Mesodermal cell (in vitro differentiated cells): ENCODE data around the gene SERPINB3.

ENCODE experiments used
- H3K27ac ChIP-seq: 2 replicates; pipeline ENCODE4 v1.7.0; 2013; ENCODE audit warnings: mild to moderate bottlenecking, low read depth, low read length, moderate library complexity; ENCODE audit not compliant: severe bottlenecking
- H3K36me3 ChIP-seq: 2 replicates; pipeline ENCODE4 v1.7.1; 2013; ENCODE audit warnings: mild to moderate bottlenecking, low read length, moderate library complexity; ENCODE audit not compliant: control insufficient read depth, insufficient read depth
- H3K4me1 ChIP-seq: one replicate; pipeline ENCODE4 v1.7.1; 2013; ENCODE audit warnings: mild to moderate bottlenecking, low read length; ENCODE audit not compliant: insufficient read depth, control insufficient read depth, poor library complexity, severe bottlenecking
- H3K4me3 ChIP-seq: 2 replicates; pipeline ENCODE4 v1.7.0; 2013; ENCODE audit warnings: low read length, control low read depth, mild to moderate bottlenecking; ENCODE audit not compliant: insufficient read depth, poor library complexity, severe bottlenecking; ENCODE audit errors: extremely low read depth
- H3K9me3 ChIP-seq: 2 replicates; pipeline ENCODE4 v1.7.1; 2013; ENCODE audit warnings: mild to moderate bottlenecking, low read length, moderate library complexity; ENCODE audit not compliant: control insufficient read depth
- WGBS, 2 experiments: methylation state at CpG; one replicate each; pipeline ENCODE4 v1.1.5; 2013; ENCODE audit warnings: missing lambda C conversion rate in 2 of 2; ENCODE audit not compliant: insufficient coverage in 2 of 2; 5-methylcytosine and 5-hydroxymethylcytosine counted together

SERPINB3 gene

DNA sequence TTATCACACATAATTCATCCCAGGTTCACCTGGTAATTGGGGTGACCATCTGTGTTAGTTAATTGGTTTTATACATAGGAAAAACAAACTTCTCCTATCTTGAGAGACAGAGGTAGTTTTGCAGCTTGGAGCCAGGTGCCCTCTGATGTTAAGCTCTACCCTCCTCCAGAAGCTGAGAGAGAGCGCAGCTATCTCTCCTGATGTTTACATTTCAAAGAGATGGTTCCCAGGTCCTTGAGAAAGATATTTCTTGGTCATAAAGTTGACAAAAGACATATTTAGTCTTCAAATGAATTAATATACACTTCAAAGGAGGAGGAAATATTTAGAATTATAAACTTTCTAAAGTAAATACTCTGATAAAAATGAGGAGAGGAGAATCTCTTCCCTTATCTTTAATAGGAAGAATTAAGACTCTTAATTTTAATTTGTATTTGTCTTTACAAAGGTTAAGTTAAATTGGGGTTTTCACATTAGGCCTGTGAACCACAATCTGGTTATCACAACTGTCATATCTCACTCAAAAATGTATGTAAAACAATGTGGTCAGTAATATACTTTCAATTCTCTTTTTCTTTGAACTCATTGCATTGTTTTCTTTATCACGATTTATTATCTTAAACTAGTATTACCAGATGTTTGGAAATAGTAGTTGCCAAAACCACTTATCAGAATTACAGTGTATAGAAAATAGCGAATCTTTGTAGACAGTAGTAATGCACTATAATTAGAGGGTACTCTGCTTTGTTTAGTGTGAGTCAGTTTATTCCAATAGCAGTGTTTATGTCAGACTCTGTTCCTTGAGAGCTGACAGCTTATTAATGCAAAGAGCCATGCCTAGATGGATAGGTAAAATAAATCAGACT, 44.4 kb downstream of the SERPINB3 start:
- no peak overlapping the region for H3K4me3 ChIP-seq
- peaks cover 4% of the 10 kb centered on the region for H3K4me1 ChIP-seq
- H3K36me3 ChIP-seq: no peaks in the 10 kb centered on the region
- H3K9me3 ChIP-seq: no peaks in the 10 kb centered on the region
- H3K27ac ChIP-seq: no peak overlapping the region
- 0 to 83% methylated on average over 1 of the region's 3 CpGs for WGBS, 2 experiments

DNA sequence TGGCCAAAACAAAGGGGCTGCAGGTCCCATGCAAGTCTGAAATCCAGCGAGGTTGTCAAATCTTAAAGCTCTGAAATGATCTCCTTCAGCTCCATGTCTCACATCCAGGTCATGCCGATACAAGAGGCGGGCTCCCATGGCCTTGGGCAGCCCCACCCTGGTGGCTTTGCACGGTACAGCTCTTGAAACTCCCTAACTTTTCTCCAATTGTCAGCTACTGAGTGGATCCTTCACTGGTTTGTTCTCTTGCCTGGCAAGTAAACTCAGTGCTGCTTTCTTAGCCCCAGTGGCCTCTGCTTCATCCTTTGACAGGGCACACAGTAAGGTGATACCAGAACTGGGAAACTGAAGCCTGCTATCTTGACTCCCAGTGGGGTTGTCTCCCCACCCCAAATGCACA, 48.3 kb downstream of the SERPINB3 start:
- no peak overlapping the region for H3K27ac ChIP-seq
- WGBS, 2 experiments: 90 to 91% methylated on average over 4 of the region's 4 CpGs
- H3K4me1 ChIP-seq: peaks cover 4% of the 10 kb centered on the region
- no peaks in the 10 kb centered on the region for H3K9me3 ChIP-seq
- no peak overlapping the region for H3K4me3 ChIP-seq
- no peaks in the 10 kb centered on the region for H3K36me3 ChIP-seq

DNA sequence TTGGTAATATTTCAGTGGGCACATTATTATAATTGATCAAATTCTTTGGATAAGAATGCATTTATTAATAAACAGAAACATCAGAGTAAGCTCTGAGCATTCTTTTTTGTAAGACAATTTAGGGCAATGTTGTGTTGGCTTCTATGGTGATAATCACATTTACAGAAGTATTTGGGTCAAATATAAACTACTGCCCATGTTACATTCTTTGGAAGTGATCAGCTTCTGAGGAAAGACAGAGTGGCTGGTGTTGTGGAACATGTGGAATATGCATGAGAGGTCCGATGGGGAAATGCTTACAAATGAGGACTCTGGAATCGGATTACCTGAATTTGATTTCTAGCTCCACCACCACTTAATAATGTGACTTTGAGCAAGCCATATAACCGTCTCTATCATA, 55.2 kb downstream of the SERPINB3 start:
- H3K27ac ChIP-seq: no peak overlapping the region
- WGBS, 2 experiments: no CpG with 5 or more reads among the region's 3 CpGs
- H3K36me3 ChIP-seq: no peaks in the 10 kb centered on the region
- H3K9me3 ChIP-seq: no peaks in the 10 kb centered on the region
- no peaks in the 10 kb centered on the region for H3K4me1 ChIP-seq
- no peak overlapping the region for H3K4me3 ChIP-seq
